GM23248 (cell line): ENCODE results near the gene SYCE3. TPM values are rescaled to one million over a fixed set of nuclear protein-coding genes. Genes with fewer than 3 reads are reported as not detected.
"Not testable (repeated sequence)": the region's sequence is repeated elsewhere in the genome, so short reads cannot be mapped to it uniquely, and the experiment has no call there.

Source experiments
- DNase-seq: peaks from one replicate; pipeline ENCODE4 v3.0.0-alpha.2; 2015
- H2AFZ ChIP-seq: fragments of 200-600 bp; sonication (generic); 2 replicates; pipeline ENCODE4 v1.6.1; 2016; ENCODE audit warnings: antibody characterized with exemption
- H3F3A ChIP-seq: fragments of 200-600 bp; sonication (generic); 2 replicates; pipeline ENCODE4 v1.6.1; 2016; ENCODE audit warnings: mild to moderate bottlenecking, antibody characterized with exemption, mixed run types; ENCODE audit not compliant: insufficient read depth
- H3K27ac ChIP-seq: fragments of 200-600 bp; sonication (generic); 2 replicates; pipeline ENCODE4 v1.5.1; 2016; ENCODE audit warnings: mild to moderate bottlenecking
- H3K27me3 ChIP-seq: fragments of 200-600 bp; sonication (generic); replicated peaks from 2 replicates; pipeline ENCODE4 v1.6.1; 2016; ENCODE audit warnings: mild to moderate bottlenecking; ENCODE audit not compliant: insufficient read depth
- H3K36me3 ChIP-seq: fragments of 200-600 bp; sonication (generic); 2 replicates; pipeline ENCODE4 v1.6.1; 2016; ENCODE audit warnings: low read depth, mild to moderate bottlenecking
- H3K4me1 ChIP-seq: fragments of 200-600 bp; sonication (generic); 2 replicates; pipeline ENCODE4 v1.6.1; 2016; ENCODE audit warnings: mild to moderate bottlenecking; ENCODE audit not compliant: insufficient read depth
- H3K4me2 ChIP-seq: fragments of 200-600 bp; sonication (generic); one replicate; pipeline ENCODE4 v1.6.1; 2016; ENCODE audit warnings: mild to moderate bottlenecking; ENCODE audit not compliant: unreplicated experiment
- H3K4me3 ChIP-seq: fragments of 200-600 bp; sonication (generic); 2 replicates; pipeline ENCODE4 v1.5.1; 2016; ENCODE audit warnings: mild to moderate bottlenecking
- H3K79me2 ChIP-seq: fragments of 200-600 bp; sonication (generic); 2 replicates; pipeline ENCODE4 v1.6.1; 2016; ENCODE audit warnings: mild to moderate bottlenecking; ENCODE audit not compliant: insufficient read depth
- H3K9ac ChIP-seq: fragments of 200-600 bp; sonication (generic); 2 replicates; pipeline ENCODE4 v1.6.1; 2016; ENCODE audit warnings: mild to moderate bottlenecking
- H3K9me2 ChIP-seq: fragments of 200-600 bp; sonication (generic); 2 replicates; pipeline ENCODE4 v1.6.1; 2016; ENCODE audit warnings: mixed run types, mild to moderate bottlenecking, moderate library complexity; ENCODE audit not compliant: insufficient read depth
- H3K9me3 ChIP-seq: fragments of 200-600 bp; sonication (generic); one replicate; pipeline ENCODE4 v1.6.1; 2017; ENCODE audit warnings: low read depth
- H4K20me1 ChIP-seq: fragments of 200-600 bp; sonication (generic); 2 replicates; pipeline ENCODE4 v1.6.0; 2016; ENCODE audit not compliant: insufficient read depth
- EZH2 ChIP-seq: fragments of 200-600 bp; sonication (generic); IDR thresholded peaks from 2 replicates; pipeline ENCODE4 v1.6.1; 2018; ENCODE audit warnings: antibody characterized with exemption, mild to moderate bottlenecking; ENCODE audit not compliant: insufficient read depth, poor library complexity, severe bottlenecking
- EZH2phosphoT487 ChIP-seq: fragments of 200-600 bp; sonication (generic); IDR thresholded peaks from 2 replicates; pipeline ENCODE4 v1.6.1; 2018; ENCODE audit warnings: antibody characterized with exemption, moderate library complexity, mild to moderate bottlenecking, low read depth; ENCODE audit not compliant: insufficient read depth
- WGBS, 2 experiments: methylation state at CpG; one replicate each; pipeline ENCODE4 v1.1.6; 2015 to 2017; ENCODE audit warnings: low lambda C conversion rate in 2 of 2, low coverage in 1 of 2; ENCODE audit errors: missing lambda C conversion rate in 2 of 2; 5-methylcytosine and 5-hydroxymethylcytosine counted together
- in situ Hi-C: fragments of 300-500 bp; cut with MboI; formaldehyde crosslinking; loops from 2 replicates; pipeline ENCODE4 v1.15.0; 2020
- polyA plus RNA-seq: library from polyadenylated mRNA; unstranded; fragments of >200 nt; fragmentation: Nextera tagmentation; extraction: Ambion mirVana; gene quantifications from 2 replicates; pipeline ENCODE4 v1.2.1, GENCODE V29; 2016
- total RNA-seq: library from RNA; depleted of rRNA; stranded (reverse); fragments of >200 nt; shearing (Covaris generic); gene quantifications from 2 replicates; pipeline ENCODE4 v1.2.3, GENCODE V29; 2014

The SYCE3 gene
- total and polyA plus RNA-seq, 2 experiments from 2014 or later, result 0.80 TPM; not detected in 1

GRCh38 chr22:50522208-50522805 is 40.4 kb downstream of the SYCE3 start:
- DNase-seq, result no peak
- 0 out of 2 replicates have a peak, but pooled peaks cover 1% of the 10 kb centered on the region for H3F3A ChIP-seq
- WGBS, 2 experiments, result 87 to 93% methylated on average over 11 to 15 of the region's 15 CpGs
- no peak overlapping the region for H3K4me3 ChIP-seq
- H3K36me3 ChIP-seq, result 0 out of 2 replicates have a peak, but pooled peaks cover 6% of the 10 kb centered on the region
- no peaks in the 10 kb centered on the region for H3K9me3 ChIP-seq
- no peaks in the 10 kb centered on the region for H3K9me2 ChIP-seq
- TF ChIP-seq EZH2 (no peak), EZH2phosphoT487 (no peak)
- no peak overlapping the region for H3K9ac ChIP-seq
- no peaks in the 10 kb centered on the region for H4K20me1 ChIP-seq
- H2AFZ ChIP-seq, result no peak overlapping the region
- H3K27me3 ChIP-seq, result no peaks in the 10 kb centered on the region
- no peak overlapping the region for H3K27ac ChIP-seq
- H3K4me1 ChIP-seq, result no peaks in the 10 kb centered on the region
- in situ Hi-C loops, result no loop called here
- no peak overlapping the region for H3K4me2 ChIP-seq
- H3K79me2 ChIP-seq, result peaks cover 34% of the 10 kb centered on the region

GRCh38 chr22:50521710-50522109 is 41.0 kb downstream of the SYCE3 start:
- 85 to 92% methylated on average over 10 of the region's 10 CpGs for WGBS, 2 experiments
- Histone ChIP-seq H3K36me3 (0 out of 2 replicates have a peak, but pooled peaks cover 6% of the 10 kb centered on the region), H4K20me1 (no peaks in the 10 kb centered on the region), H3K4me2 (no peak overlapping the region), H3K27me3 (no peaks in the 10 kb centered on the region), H3K9me3 (no peaks in the 10 kb centered on the region), H3K4me1 (no peaks in the 10 kb centered on the region), H3K27ac (no peak overlapping the region), H3K79me2 (peaks cover 38% of the 10 kb centered on the region), H2AFZ (no peak overlapping the region), H3K4me3 (no peak overlapping the region), H3K9me2 (no peaks in the 10 kb centered on the region), H3F3A (no peaks in the 10 kb centered on the region), H3K9ac (no peak overlapping the region)
- in situ Hi-C loops, result no loop called here
- DNase-seq, result no peak
- TF ChIP-seq EZH2 (no peak), EZH2phosphoT487 (no peak)

- H4K20me1 ChIP-seq, result no peaks in the 10 kb centered on the region
- in situ Hi-C loops, result no loop called here
- 92% methylated on average over 12 to 13 of the region's 13 CpGs for WGBS, 2 experiments
- no peaks in the 10 kb centered on the region for H3K9me2 ChIP-seq
- no peak for DNase-seq
- no peaks in the 10 kb centered on the region for H3F3A ChIP-seq
- H3K27me3 ChIP-seq, result no peaks in the 10 kb centered on the region
- no peak for TF ChIP-seq EZH2
- no peak for TF ChIP-seq EZH2phosphoT487
- H3K27ac ChIP-seq, result no peak overlapping the region
- no peak overlapping the region for H3K4me2 ChIP-seq
- no peak overlapping the region for H3K4me3 ChIP-seq
- no peak overlapping the region for H2AFZ ChIP-seq
- H3K36me3 ChIP-seq, result 0 out of 2 replicates have a peak, but pooled peaks cover 6% of the 10 kb centered on the region
- no peaks in the 10 kb centered on the region for H3K9me3 ChIP-seq
- H3K4me1 ChIP-seq, result no peaks in the 10 kb centered on the region
- H3K79me2 ChIP-seq, result peaks cover 45% of the 10 kb centered on the region
- no peak overlapping the region for H3K9ac ChIP-seq
These were observed 41.8 kb downstream of the SYCE3 start for GRCh38 chr22:50520826-50521453.

- H3K36me3 ChIP-seq, H3K4me2 ChIP-seq, H3K4me3 ChIP-seq: not testable (repeated sequence)
These were observed 42.5 kb downstream of the SYCE3 start for GRCh38 chr22:50520184-50520583.

More at GRCh38 chr22:50520184-50520583, 42.5 kb downstream of the SYCE3 start:
- H2AFZ ChIP-seq, H3F3A ChIP-seq, H3K9ac ChIP-seq, H3K9me3 ChIP-seq, H3K27me3 ChIP-seq, H3K27ac ChIP-seq, DNase-seq, H4K20me1 ChIP-seq, H3K9me2 ChIP-seq, in situ Hi-C loops, H3K4me1 ChIP-seq: not testable (repeated sequence)
- 91 to 98% methylated on average over 8 of the region's 8 CpGs for WGBS, 2 experiments
- peaks cover 48% of the 10 kb centered on the region for H3K79me2 ChIP-seq
